SK-N-SH treated with all-trans-retinoic acid at 6 μM for 48 hours (cell line): ENCODE results near the gene RNF133.

Experiments used
- ARNTL ChIP-seq: fragments of 450-650 bp; formaldehyde crosslinking; IDR thresholded peaks from 2 replicates; pipeline ENCODE4 v1.5.0; 2020; ENCODE audit warnings: low read depth, mild to moderate bottlenecking, moderate library complexity, borderline replicate concordance
- CSDC2 ChIP-seq: fragments of 250-450 bp; sonication (Bioruptor Pico); IDR thresholded peaks from 2 replicates; pipeline ENCODE4 v1.5.0; 2020; ENCODE audit warnings: mild to moderate bottlenecking, moderate library complexity
- PATZ1 ChIP-seq: fragments of 250-450 bp; sonication (Bioruptor Pico); IDR thresholded peaks from 2 replicates; pipeline ENCODE4 v1.8.0; 2020; ENCODE audit warnings: mild to moderate bottlenecking, moderate library complexity, borderline replicate concordance
- TOX ChIP-seq: fragments of 250-450 bp; sonication (Bioruptor Pico); IDR thresholded peaks from 2 replicates; pipeline ENCODE4 v1.8.0; 2021; ENCODE audit warnings: mild to moderate bottlenecking, moderate library complexity, borderline replicate concordance
- ZNF8 ChIP-seq: fragments of 450-650 bp; formaldehyde crosslinking; IDR thresholded peaks from 2 replicates; pipeline ENCODE4 v1.5.0; 2020; ENCODE audit warnings: mild to moderate bottlenecking, moderate library complexity
- TF ChIP-seq, protein P1 (sequence below): fragments of 250-450 bp; sonication (Bioruptor Pico); IDR thresholded peaks from 2 replicates; pipeline ENCODE4 v1.5.1; 2021; ENCODE audit warnings: mild to moderate bottlenecking, moderate library complexity

DNA sequence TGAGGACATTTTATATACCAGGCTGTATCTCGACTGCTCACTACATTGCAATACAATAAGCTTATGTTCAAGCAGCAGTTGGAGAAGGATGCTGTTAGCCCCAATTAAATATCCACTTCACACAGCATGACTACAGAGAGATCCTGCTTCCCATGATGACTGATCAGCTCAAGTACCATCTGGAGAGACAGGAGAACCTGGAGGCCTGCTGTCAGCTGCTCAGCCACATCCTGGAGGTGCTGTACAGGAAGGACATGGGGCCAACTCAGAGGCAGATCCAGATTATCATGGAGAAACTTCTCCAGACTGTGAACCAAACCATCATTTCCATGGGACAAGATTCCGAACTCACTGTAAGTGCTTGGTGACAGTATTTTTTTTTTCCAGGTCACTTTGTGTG, 22.5 kb downstream of the RNF133 start:
- TF ChIP-seq CSDC2 (CRISPR knock-in tag) (no peak), ZNF8 (CRISPR knock-in tag) (no peak), PATZ1 (CRISPR knock-in tag) (no peak), TOX (CRISPR knock-in tag) (no peak), ARNTL (no peak)
- TF ChIP-seq, protein P1, sequence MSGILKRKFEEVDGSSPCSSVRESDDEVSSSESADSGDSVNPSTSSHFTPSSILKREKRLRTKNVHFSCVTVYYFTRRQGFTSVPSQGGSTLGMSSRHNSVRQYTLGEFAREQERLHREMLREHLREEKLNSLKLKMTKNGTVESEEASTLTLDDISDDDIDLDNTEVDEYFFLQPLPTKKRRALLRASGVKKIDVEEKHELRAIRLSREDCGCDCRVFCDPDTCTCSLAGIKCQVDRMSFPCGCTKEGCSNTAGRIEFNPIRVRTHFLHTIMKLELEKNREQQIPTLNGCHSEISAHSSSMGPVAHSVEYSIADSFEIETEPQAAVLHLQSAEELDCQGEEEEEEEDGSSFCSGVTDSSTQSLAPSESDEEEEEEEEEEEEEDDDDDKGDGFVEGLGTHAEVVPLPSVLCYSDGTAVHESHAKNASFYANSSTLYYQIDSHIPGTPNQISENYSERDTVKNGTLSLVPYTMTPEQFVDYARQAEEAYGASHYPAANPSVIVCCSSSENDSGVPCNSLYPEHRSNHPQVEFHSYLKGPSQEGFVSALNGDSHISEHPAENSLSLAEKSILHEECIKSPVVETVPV (CRISPR knock-in tag) = no peak
